ENCODE data around the gene PCDHGA12.
"Not testable (repeated sequence)": the region's sequence is repeated elsewhere in the genome, so short reads cannot be mapped to it uniquely, and the experiment has no call there.

The PCDHGA12 gene

DNA sequence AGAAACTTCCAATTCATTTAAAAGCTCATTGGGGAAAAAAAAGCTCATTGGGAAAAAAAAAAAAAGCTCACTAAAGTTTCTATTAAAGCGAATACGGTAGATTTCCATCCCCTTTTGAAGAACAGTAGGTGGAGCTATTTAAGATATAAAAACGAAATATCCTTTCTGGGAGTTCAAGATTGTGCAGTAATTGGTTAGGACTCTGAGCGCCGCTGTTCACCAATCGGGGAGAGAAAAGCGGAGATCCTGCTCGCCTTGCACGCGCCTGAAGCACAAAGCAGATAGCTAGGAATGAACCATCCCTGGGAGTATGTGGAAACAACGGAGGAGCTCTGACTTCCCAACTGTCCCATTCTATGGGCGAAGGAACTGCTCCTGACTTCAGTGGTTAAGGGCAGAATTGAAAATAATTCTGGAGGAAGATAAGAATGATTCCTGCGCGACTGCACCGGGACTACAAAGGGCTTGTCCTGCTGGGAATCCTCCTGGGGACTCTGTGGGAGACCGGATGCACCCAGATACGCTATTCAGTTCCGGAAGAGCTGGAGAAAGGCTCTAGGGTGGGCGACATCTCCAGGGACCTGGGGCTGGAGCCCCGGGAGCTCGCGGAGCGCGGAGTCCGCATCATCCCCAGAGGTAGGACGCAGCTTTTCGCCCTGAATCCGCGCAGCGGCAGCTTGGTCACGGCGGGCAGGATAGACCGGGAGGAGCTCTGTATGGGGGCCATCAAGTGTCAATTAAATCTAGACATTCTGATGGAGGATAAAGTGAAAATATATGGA is at the start of gene PCDHGA12:
TSS of gene PCDHGA12 (plus strand) at position 176 of the 782 bp plus-strand sequence. CDS start at position 429, 253 bp downstream.
- no peak for DNase-seq

DNA sequence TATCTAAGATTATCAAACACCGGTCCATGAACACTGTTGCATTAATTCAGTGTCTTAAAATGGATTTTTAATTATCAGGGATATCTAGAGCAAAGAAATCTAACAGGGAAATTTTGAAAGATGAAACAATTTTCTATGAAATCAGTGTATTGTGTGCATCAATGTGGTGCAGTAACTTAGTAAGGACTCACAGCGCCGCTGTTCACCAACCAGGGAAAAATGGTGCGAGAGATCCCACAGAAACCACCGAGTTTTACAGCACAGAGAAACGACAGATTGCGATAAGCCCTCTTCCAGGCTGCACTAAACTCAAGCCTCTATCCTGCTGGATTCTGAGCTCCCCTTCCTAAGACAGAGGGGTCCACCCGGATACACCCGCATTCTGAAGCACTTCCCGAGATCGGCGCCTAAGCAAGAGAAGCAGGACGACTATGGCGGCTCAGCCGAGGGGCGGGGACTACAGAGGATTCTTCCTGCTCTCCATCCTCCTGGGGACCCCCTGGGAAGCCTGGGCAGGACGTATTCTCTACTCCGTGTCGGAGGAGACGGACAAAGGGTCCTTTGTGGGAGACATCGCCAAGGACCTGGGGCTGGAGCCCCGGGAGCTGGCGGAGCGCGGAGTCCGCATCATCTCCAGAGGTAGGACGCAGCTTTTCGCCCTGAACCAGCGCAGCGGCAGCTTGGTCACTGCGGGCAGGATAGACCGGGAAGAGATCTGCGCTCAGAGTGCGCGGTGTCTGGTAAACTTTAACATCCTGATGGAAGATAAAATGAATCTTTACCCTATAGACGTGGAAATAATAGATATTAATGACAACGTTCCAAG is 47.6 kb upstream of the PCDHGA12 start, which contains the start of gene PCDHGA7:
TSS of gene PCDHGA7 (plus strand) at position 274 of the 826 bp plus-strand sequence. CDS start at position 432, 158 bp downstream.
- no peak for DNase-seq

DNA sequence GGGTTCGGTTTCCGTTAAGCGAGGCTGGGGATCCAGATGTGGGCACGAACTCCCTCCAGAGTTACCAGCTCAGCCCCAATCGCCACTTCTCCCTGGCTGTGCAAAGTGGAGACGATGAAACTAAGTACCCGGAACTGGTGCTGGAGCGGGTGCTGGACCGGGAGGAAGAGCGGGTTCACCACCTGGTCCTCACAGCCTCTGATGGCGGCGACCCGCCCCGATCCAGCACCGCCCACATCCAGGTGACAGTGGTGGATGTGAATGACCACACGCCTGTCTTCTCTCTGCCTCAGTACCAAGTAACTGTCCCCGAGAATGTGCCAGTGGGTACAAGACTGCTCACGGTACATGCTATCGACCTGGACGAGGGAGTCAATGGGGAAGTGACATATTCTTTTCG is 47.0 kb upstream of the PCDHGA12 start:
- no peak for DNase-seq

DNA sequence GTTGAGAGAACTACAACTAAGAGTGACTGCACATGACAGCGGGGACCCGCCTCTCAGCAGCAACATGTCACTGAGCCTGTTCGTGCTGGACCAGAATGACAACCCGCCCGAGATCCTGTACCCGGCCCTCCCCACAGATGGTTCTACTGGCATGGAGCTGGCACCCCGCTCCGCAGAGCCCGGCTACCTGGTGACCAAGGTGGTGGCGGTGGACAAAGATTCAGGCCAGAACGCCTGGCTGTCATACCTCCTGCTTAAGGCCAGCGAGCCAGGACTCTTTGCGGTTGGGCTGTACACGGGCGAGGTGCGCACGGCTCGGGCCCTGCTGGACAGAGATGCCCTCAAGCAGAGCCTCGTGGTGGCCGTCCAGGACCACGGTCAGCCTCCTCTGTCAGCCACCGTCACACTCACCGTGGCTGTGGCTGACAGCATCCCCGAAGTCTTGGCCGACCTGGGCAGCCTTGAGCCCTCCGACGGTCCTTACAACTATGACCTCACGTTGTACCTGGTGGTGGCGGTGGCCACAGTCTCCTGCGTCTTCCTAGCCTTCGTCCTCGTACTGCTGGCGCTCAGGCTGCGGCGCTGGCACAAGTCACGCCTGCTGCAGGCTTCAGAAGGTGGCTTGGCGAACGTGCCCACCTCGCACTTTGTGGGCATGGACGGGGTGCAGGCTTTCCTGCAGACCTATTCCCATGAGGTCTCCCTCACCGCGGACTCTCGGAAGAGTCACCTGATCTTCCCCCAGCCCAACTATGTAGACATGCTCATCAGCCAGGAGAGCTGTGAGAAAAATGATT is 45.6 kb upstream of the PCDHGA12 start:
- DNase-seq, result no peak

DNA sequence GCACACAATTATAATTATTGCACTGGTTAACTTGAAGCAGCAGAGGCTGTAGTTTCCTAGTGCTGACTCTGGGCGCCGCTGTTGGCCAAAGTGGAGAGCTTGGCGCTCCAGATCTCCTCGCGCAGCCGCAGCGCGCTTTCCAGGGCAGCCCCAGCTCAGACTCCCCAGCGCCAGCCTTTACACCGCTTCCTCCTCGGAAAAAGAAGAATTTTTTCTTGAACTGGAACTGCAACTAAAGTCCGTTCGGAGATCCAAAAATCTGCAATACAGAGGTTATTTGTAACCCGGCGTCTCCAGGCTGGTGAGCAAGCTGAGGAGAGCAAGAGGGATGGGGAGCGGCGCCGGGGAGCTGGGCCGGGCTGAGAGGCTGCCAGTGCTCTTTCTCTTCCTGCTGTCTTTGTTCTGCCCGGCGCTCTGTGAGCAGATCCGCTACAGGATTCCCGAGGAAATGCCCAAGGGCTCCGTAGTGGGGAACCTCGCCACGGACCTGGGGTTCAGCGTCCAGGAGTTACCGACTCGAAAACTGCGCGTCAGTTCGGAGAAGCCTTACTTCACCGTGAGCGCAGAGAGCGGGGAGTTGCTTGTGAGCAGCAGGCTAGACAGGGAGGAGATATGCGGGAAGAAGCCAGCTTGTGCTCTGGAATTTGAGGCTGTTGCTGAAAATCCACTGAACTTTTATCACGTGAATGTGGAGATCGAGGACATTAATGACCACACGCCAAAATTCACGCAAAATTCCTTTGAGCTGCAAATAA is 42.6 kb upstream of the PCDHGA12 start, which contains the start of gene PCDHGB4:
TSS of gene PCDHGB4 (plus strand) at position 142 of the 755 bp plus-strand sequence. CDS start at position 329, 187 bp downstream.
- not testable (repeated sequence) for DNase-seq

DNA sequence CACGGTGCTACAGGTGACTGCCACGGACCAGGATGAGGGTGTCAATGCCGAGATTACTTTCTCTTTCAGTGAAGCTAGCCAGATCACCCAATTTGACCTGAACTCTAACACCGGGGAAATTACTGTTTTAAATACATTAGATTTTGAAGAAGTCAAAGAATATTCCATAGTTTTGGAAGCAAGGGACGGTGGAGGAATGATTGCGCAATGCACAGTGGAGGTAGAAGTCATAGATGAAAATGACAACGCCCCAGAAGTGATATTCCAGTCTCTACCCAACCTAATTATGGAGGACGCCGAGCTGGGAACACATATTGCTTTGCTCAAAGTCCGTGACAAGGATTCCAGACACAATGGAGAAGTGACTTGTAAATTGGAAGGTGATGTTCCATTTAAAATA is 41.6 kb upstream of the PCDHGA12 start:
- DNase-seq, result no peak

DNA sequence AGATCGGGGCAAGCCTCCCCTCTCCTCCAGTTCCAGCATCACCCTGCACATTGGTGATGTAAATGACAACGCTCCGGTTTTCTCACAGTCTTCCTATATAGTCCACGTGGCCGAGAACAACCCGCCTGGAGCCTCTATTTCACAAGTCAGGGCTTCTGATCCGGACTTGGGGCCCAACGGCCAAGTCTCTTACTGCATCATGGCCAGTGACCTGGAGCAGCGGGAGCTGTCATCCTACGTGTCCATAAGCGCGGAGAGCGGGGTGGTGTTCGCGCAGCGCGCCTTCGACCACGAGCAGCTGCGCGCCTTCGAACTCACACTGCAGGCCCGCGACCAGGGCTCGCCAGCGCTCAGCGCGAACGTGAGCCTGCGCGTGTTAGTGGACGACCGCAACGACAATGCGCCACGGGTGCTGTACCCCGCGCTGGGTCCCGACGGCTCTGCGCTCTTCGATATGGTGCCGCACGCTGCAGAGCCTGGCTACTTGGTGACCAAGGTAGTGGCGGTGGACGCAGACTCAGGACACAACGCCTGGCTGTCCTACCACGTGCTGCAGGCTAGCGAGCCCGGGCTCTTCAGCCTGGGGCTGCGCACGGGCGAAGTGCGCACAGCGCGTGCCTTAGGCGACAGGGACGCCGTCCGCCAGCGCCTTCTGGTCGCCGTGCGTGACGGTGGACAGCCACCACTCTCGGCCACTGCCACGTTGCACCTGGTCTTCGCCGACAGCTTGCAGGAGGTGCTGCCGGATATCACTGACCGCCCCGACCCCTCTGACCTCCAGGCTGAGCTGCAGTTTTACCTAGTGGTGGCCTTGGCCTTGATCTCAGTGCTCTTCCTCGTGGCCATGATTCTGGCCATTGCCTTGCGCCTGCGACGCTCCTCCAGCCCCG is 40.9 kb upstream of the PCDHGA12 start:
- no peak for DNase-seq

DNA sequence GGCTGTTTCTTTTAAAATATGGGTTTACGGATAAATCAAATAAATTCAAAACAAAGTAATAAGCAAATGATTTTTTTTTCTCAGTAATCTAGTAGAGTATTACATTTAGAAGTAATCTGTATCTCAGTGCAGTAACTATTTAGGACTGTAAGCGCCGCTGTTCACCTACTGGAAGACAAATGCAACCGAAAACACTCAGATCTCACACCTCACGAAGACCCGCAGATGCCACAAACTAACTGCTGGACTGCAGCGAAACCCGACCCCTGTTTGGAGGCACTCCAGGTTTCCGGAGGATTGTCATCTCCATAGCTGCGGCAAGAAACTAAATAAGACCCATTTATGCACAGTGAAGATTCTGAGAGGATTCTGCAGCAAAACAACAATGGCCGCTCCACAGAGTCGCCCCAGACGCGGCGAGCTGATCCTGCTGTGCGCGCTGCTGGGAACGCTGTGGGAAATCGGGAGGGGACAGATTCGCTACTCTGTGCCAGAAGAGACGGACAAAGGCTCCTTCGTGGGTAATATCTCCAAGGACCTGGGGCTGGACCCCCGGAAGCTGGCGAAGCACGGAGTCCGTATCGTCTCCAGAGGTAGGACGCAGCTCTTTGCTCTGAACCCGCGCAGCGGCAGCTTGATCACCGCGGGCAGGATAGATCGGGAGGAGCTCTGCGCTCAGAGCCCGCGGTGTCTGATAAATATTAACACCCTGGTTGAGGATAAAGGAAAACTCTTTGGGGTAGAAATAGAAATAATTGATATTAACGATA is 37.7 kb upstream of the PCDHGA12 start, which contains the start of gene PCDHGA8:
TSS of gene PCDHGA8 (plus strand) at position 205 of the 770 bp plus-strand sequence. CDS start at position 386, 181 bp downstream.
- DNase-seq, result no peak

DNA sequence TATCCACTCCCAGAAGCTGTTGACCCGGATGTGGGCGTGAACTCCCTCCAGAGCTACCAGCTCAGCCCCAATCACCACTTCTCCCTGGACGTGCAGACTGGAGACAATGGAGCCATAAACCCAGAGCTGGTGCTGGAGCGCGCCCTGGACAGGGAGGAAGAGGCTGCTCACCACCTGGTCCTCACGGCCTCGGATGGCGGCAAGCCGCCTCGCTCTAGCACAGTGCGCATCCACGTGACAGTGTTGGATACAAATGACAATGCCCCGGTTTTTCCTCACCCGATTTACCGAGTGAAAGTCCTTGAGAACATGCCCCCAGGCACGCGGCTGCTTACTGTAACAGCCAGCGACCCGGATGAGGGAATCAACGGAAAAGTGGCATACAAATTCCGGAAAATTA is 37.0 kb upstream of the PCDHGA12 start:
- no peak for DNase-seq

DNA sequence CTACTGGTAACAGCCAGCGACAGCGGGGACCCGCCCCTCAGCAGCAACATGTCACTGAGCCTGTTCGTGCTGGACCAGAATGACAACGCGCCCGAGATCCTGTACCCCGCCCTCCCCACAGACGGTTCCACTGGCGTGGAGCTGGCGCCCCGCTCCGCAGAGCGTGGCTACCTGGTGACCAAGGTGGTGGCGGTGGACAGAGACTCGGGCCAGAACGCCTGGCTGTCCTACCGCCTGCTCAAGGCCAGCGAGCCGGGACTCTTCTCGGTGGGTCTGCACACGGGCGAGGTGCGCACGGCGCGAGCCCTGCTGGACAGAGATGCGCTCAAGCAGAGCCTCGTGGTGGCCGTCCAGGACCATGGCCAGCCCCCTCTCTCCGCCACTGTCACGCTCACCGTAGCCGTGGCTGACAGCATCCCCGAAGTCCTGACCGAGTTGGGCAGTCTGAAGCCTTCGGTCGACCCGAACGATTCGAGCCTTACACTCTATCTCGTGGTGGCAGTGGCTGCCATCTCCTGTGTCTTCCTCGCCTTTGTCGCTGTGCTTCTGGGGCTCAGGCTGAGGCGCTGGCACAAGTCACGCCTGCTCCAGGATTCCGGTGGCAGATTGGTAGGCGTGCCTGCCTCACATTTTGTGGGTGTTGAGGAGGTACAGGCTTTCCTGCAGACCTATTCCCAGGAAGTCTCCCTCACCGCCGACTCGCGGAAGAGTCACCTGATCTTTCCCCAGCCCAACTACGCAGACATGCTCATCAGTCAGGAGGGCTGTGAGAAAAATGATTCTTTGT is 35.7 kb upstream of the PCDHGA12 start:
- not testable (repeated sequence) for DNase-seq

DNA sequence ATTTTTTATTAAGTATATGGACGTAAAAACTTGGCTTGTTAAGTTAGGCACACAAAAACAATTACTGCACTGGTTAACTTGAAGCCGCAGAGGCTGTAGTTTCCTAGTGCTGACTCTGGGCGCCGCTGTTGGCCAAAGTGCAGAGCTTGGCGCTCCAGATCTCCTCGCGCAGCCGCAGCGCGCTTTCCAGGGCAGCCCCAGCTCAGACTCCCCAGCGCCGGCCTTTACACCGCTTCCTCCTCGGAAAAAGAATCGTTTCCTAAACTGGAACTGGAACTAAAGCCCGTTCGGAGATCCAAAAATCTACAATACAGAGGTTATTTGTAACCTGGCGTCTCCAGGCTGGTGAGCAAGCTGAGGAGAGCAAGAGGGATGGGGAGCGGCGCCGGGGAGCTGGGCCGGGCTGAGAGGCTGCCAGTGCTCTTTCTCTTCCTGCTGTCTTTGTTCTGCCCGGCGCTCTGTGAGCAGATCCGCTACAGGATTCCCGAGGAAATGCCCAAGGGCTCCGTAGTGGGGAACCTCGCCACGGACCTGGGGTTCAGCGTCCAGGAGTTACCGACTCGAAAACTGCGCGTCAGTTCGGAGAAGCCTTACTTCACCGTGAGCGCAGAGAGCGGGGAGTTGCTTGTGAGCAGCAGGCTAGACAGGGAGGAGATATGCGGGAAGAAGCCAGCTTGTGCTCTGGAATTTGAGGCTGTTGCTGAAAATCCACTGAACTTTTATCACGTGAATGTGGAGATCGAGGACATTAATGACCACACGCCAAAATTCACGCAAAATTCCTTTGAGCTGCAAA is 32.4 kb upstream of the PCDHGA12 start, which contains the start of gene PCDHGB5:
TSS of gene PCDHGB5 (plus strand) at position 192 of the 796 bp plus-strand sequence. CDS start at position 373, 181 bp downstream.
- not testable (repeated sequence) for DNase-seq

DNA sequence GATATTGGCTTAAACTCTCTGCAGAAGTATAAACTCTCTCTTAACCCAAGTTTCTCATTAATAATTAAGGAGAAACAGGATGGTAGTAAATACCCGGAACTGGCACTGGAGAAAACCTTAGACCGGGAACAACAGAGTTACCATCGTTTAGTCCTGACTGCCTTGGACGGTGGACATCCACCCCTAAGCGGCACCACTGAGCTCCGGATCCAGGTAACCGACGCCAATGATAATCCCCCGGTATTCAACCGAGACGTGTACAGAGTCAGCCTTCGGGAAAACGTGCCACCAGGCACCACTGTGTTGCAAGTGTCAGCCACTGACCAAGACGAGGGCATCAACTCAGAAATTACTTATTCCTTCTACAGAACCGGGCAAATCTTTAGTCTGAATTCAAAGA is 31.7 kb upstream of the PCDHGA12 start:
- no peak for DNase-seq

DNA sequence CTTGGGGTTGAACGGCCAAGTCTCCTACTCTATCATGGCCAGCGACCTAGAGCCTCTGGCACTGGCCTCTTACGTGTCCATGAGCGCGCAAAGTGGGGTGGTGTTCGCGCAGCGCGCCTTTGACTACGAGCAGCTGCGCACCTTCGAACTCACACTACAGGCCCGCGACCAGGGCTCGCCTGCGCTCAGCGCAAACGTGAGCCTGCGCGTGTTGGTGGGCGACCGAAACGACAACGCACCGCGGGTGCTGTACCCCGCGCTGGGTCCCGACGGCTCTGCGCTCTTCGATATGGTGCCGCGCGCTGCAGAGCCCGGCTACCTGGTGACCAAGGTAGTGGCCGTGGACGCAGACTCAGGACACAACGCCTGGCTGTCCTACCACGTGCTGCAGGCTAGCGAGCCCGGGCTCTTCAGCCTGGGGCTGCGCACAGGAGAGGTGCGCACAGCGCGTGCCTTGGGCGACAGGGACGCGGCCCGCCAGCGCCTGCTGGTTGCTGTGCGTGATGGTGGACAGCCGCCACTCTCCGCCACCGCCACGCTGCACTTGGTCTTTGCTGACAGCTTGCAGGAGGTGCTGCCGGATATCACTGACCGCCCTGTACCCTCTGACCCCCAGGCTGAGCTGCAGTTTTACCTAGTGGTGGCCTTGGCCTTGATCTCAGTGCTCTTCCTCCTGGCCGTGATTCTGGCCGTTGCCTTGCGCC is 30.6 kb upstream of the PCDHGA12 start:
- DNase-seq, result no peak

DNA sequence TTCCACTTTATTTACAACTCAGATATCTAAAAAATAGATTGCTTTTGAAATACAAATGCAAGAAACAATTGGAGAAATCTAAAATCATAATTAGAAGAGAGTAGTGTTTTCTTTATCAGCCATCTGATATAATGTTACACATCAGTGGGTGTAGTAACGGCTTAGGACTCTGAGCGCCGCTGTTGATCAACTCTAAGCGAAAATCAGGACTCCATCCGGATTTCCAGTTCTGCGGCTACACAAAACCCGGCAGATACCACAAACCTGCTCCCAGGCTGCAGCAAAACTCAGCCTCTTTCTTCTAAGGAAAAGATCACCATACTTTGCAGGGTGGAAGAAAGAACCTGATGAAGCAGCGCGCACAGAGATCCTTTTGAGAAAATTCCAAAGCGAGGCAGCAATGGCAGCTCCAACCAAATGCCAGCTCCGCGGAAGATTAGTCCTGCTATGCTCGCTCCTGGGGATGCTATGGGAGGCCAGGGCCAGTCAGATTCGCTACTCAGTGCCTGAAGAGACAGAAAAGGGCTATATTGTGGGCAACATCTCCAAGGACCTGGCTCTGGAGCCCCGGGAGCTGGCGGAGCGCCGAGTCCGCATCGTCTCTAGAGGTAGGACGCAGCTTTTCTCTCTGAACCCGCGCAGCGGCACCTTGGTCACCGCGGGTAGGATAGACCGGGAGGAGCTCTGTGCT is 27.6 kb upstream of the PCDHGA12 start, which contains the start of gene PCDHGA9:
TSS of gene PCDHGA9 (plus strand) at position 226 of the 691 bp plus-strand sequence. CDS start at position 401, 175 bp downstream.
- DNase-seq, result no peak

DNA sequence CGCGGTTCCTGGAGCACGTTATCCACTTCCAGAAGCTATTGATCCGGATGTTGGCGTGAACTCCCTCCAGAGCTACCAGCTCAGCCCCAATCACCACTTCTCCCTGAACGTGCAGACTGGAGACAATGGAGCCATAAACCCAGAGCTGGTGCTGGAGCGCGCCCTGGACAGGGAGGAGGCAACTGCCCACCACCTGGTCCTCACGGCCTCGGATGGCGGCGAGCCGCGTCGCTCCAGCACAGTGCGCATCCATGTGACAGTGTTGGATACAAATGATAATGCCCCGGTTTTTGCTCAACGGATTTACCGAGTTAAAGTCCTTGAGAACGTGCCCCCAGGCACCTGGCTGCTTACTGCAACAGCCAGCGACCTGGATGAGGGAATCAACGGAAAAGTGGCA is 26.9 kb upstream of the PCDHGA12 start:
- no peak for DNase-seq

DNA sequence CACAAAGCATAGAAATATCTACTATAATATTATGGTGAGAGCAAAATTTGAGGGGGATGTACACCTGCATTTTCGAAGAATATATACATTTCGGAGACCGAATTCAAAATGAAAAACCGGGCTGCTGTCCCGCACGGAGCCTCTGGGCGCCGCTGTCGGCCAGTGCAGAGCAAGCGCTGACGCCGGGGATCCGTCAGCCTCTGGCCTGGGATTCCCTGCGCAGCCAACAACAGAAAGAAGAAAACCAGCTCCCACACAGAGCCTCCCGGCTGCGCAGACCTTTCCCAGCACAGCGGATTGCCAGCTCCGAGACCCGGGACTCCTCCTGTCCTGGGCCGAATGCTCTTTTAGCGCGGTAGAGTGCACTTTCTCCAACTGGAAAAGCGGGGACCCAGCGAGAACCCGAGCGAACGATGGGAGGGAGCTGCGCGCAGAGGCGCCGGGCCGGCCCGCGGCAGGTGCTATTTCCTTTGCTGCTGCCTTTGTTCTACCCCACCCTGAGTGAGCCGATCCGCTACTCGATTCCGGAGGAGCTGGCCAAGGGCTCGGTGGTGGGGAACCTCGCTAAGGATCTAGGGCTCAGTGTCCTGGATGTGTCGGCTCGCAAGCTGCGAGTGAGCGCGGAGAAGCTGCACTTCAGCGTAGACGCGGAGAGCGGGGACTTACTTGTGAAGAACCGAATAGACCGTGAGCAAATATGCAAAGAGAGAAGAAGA is 22.4 kb upstream of the PCDHGA12 start, which contains the start of gene PCDHGB6:
TSS of gene PCDHGB6 (plus strand) at position 232 of the 716 bp plus-strand sequence. CDS start at position 414, 182 bp downstream.
- not testable (repeated sequence) for DNase-seq

Measured in KG1 (cell line).